HG03457 (cell line): ENCODE results near the gene HMGN5.
A peak's percentile ranks its signal among the peaks of the same experiment; 100 is the strongest.

Experiments
- ATAC-seq: cut with Tn5 transposase; IDR thresholded peaks from one replicate; pipeline ENCODE4 v1.9.1; 2021; ENCODE audit warnings: moderate number of reproducible peaks; ENCODE audit not compliant: unreplicated experiment

The HMGN5 gene

DNA sequence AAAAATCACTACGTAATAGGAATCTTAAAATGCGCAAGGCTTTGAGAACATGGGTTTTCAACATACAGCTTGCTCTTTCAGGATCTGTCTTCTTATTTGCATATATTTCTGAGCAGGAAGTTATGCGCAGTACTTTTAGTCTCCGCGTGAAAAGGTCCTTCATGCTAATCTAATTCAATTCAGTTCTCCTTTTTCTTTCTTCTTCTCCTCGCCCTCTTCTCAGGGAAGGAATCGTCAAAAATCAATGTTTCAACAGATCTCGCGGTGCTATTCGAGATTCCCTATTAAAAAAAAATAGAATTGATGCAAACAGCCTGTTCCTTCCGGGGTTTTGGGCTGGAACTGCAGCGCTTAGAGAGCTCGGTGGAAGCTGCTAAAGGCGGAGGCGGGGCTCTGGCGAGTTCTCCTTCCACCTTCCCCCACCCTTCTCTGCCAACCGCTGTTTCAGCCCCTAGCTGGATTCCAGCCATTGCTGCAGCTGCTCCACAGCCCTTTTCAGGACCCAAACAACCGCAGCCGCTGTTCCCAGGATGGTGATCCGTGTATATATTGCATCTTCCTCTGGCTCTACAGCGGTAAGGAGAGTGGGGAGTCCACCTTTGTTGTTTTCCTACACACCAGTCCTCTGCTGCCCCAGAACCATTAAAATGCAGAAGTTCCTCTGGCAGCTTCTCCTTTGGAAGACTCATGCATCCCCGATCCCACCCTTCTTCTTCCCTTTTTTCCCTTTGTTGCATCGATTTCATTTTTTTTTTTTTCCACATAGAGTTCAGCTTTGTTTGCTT, at the start of gene HMGN5, which contains the start of gene SH3BGRL:
Gene HMGN5 (minus strand): TSS at position 243 of the 785 bp plus-strand sequence. CDS start 80,364 bp downstream, outside the sequence.
Gene SH3BGRL (plus strand): TSS at position 432 of the 785 bp plus-strand sequence. CDS start 99 bp downstream, at position 531.
- peak; percentile 93 for ATAC-seq

DNA sequence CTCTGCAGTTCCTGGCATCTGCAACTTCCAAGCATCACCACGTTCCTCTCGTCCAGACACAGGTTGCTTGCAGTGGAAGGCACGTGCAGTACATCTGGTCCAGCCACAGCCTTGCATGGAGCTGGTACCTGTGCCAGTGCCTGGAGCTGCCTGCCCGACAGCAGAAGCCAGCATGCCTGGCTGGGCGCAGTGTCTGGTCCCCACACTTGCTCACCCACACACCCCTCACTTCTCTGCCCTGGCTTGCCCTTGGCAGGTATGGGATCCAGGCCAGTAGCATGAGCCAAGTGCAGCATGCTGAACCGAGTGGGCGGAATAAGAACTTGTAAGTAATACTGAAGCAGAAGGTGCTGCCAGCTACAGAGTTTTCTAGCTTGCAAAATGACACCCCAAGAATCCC, 40.0 kb upstream of the HMGN5 start:
- ATAC-seq: no peak

DNA sequence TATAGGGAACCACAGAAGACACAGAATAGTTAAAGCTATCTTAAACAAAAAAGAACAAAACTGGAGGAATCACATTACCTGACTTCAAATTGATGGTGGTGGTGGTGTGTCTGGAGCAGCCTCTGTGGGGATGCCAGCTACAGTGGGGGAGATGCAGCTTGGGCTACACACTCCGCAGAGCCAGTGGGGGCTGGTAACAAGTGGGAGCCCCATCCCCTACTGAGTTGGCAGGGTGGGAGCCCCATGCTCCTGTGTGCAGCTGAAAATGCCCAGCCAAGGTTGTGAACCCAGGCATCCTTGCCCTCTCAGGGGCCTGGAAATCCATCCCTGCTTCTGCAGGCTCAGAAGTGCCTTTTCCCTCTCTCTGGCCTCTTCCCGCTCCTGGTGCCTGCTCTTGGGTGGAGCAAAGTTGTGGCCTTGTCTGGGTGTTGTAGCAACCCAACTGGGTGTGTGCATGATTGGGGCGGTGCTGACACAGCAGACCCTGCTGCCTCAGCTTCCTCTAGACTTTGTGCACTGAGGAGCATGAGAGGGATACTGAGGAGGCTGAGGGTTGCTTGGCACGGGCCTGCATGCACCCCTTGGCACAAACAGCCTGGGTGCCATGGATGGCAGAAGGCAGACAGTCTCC, 39.1 kb upstream of the HMGN5 start:
- ATAC-seq: no peak

GRCh38 chrX:81238166-81238565, 36.5 kb upstream of the HMGN5 start:
- no peak for ATAC-seq

GRCh38 chrX:81237516-81237915, 35.8 kb upstream of the HMGN5 start:
- no peak for ATAC-seq

GRCh38 chrX:81232218-81232617, 30.5 kb upstream of the HMGN5 start:
- no peak for ATAC-seq

DNA sequence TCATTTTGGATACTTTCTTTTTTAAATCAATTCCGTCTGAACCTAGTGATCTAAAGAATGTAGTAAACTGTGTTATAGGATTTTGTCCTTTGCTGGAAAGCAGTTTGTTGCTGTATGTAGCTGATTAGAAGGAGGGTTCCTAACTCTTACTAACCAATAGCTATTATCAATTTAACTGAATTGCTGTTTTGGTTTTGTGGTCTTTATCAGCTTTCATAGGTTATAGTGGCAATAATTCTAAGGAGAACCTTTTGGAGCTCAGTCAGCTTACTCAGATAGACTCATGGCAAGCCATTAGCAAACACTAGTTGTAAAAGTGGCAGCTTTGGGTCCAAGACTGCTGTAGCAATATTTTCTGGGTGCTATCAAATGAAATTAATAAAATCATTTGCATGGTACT, 29.8 kb upstream of the HMGN5 start:
- ATAC-seq: no peak

- ATAC-seq: no peak
Measured at GRCh38 chrX:81229901-81230300, 28.2 kb upstream of the HMGN5 start.

DNA sequence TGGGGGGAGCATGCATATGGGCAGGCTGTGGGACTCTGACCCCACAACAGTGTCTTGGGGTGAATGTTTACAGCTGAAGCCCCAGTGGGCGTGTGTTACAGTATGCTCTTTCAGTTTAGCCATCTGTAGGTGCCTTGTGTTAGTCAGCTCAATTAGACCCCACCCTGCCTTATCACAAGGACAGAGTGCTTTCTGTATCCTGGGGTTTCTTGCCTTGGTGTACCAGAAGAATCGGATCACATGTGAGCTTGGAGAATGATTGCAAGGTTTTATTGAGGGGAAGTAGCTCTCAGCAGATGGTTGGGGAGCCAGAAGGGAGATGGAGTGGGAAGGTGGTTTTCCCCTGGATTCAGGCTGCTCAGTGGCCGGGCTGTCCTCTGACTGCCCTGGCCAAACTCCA, 27.5 kb upstream of the HMGN5 start:
- no peak for ATAC-seq

- ATAC-seq: no peak
Measured at GRCh38 chrX:81215685-81216084, 14.0 kb upstream of the HMGN5 start.

DNA sequence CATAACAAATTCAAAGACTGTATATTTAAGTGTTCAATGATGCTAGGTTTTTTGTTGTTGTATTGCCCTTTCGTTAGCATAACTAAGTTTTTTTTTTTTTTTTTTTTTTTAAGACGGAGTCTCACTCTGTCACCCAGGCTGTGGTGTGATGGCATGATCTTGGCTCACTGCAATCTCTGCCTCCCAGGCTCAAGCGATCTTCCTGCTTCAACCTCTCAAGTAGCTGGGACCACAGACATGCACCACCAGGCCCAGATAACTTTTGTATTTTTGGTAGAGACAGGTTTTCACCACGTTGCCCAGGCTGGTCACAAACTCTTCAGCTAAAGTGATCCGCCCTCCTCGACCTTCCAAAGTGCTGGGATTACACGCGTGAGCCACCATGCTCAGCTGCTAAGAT, 7.2 kb upstream of the HMGN5 start:
- no peak for ATAC-seq

DNA sequence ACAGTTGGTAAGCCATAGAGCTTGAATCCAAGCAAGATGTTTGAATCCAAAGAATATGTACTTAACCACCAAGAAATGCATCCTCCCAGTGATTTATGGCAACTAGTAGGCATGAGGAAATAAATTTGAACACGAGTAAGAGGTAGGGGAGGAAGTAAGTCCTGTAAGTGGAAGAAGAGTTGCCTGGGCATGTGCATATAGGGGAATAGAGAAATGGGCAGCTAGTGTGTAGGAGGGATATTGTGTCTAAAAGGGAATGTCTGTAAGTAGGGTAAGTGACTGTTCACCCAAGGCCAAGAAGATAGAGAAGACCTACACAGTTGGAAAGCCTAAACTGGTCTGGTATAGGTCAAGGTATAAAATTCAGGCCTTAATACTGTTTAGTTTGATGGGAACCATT, 4.8 kb upstream of the HMGN5 start:
- ATAC-seq: no peak

GRCh38 chrX:81205551-81205950, 3.8 kb upstream of the HMGN5 start:
- ATAC-seq: no peak

DNA sequence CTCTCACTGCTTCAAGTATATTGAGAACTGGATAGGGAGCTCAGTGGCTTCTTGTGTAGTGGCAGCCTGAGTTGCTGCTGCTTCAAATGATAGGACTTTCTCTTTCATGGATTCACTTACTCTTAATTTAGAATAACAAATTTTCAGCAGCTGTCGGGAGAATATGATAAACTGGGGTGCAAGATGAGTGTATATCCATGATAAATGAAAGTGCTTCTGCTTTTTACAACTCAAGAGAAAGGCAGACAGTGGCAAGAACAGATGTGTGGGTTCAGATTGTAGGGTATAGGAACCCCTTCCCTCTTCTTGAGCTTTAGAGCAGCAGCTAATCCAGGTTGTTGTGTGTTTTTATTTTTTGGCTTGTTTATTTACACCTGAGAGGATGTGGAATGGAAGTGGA, 1.2 kb upstream of the HMGN5 start:
- no peak for ATAC-seq

DNA sequence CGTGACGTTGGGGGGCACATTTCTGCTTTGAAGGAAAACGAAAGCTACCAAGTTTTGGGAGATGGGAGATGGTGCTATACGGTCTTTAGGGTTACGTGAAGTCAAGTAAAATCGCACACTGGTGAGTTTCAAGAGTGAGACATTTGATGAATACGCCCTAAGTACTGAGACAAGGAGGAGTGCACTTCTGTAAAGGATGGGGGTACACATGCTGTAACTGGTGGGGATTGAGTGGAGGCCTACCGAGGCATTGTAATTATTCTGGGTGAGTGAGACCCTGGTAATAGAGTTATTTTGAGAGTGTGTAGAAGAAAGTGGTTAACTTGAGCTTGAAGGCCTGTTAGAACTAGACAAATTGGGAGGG, 725 bp upstream of the HMGN5 start:
- no peak for ATAC-seq

GRCh38 chrX:81201071-81201470, 642 bp downstream of the HMGN5 start:
- no peak for ATAC-seq

DNA sequence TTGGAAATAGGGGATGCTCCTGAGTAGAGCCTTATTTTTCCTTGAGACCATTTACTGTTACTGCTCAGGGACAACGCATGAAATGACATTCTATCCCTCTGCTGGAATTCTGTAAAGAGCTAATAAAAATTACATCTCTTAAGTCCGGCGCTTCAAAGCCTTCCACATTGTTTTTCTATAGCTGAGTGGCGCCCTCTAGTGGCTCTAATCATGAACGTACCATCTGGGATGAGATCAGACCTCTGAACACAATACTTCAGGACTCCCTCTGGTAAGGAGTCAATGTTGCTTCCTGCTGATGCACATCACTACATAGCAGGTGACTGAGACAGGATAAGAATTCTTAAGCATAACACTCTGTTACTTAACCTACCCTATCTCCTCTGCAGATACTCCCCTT, 6.0 kb downstream of the HMGN5 start:
- ATAC-seq: peak; percentile 84

- no peak for ATAC-seq
Measured at GRCh38 chrX:81195259-81195658, 6.5 kb downstream of the HMGN5 start.

GRCh38 chrX:81174286-81174685, 27.4 kb downstream of the HMGN5 start:
- no peak for ATAC-seq

- no peak for ATAC-seq
Measured at GRCh38 chrX:81168391-81168790, 33.3 kb downstream of the HMGN5 start.

DNA sequence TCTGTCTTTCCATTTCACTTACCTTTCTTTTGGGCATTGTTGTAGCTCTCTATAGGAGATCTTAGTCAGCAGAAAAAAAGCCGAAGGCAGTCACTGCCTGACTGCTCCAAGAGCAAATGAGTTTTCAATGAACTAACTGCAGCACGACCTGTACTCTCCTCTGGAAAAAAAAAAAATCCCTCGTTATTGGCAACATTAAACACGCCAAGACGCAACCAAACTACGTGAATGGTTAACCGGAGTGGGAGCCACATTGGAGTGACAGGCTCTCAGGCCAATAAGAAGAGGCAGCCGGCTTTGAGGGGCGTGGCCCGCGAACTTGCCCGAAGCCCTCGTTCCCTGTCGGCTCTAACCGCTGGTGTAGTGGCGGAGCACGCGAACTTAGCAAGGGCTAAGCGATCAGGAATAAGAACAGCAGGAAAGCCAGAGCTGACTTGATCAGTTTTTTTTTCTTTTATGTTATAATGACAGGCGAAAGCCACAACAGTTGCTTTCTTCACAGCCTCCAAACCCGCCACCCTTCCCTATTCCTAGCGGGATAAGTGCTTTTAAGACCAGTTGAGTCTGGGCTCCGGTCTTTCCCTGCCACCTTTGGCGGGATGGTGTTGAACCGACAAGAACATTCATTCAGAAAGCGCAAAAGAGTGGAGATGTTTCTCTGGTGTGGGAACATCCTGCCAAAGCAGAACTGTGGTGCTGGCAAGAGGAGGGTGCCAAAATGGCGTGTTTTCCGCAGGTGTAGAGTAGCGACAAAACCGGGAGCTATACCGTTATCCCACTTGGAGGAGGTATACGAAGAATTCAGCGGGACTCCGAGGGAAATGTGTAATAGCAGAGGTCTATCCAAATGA, 80.0 kb downstream of the HMGN5 start:
- ATAC-seq: peak; percentile 98

DNA sequence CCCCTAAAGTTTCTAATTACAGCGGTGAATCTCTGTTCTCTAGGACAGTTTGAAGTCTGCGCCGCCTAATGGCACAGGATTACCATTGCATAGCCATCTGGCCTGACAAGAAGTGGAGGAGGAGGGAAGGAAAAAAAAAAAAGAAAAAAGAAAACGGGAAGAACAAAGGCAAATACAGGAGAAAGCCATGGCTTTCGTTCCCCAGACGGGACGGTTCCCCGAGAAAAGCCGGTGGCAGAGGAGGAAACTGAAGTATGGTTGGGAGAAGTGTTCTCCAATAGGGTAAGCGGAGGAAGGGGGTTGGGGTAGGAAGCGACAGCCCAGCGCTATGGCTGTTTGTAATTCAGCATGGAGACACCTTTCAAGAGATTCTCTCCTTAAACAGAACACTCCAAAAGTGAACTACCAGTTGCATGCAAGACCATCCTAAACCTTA, 80.8 kb downstream of the HMGN5 start:
- peak; percentile 46 for ATAC-seq
